HG02870 (cell line): ENCODE data around the gene MED12L.

Experiments used
- ATAC-seq: cut with Tn5 transposase; IDR thresholded peaks from one replicate; pipeline ENCODE4 v1.9.1; 2021; ENCODE audit warnings: mild to moderate bottlenecking, moderate library complexity; ENCODE audit not compliant: unreplicated experiment

MED12L gene

DNA sequence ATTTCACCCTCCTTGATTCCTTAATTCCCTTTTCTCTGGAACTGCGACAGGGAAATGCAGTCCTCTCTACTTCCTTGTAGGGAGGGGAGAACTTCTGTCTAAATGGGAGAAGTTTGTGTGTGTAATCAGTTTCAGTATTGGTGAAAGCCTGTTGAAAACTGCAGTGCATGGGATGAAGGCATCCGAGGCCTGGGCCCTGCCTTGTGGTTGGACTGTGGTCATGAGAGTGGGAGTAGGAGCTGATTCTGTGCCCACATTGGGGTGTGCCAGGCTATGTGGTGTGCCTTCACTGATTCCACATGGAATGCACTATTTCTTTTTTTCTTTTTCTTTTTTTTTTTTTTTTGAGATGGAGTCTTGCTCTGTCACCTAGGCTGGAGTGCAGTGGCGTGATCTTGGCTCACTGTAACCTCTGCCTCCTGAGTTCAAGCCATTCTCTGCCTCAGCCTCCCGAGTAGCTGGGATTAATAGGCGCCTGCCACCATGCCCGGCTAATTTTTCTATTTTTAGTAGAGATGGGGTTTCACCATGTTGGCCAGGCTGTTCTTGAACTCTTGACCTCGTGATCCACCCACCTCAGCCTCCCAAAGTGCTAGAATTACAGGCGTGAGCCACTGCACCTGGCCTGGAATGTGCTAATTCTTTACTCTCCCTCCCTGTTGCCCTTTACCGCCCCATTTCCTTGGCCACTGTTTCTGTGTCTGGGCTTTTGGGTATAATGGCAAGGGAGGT lies 84.7 kb downstream of the MED12L start:
- ATAC-seq, result peak; percentile 30

DNA sequence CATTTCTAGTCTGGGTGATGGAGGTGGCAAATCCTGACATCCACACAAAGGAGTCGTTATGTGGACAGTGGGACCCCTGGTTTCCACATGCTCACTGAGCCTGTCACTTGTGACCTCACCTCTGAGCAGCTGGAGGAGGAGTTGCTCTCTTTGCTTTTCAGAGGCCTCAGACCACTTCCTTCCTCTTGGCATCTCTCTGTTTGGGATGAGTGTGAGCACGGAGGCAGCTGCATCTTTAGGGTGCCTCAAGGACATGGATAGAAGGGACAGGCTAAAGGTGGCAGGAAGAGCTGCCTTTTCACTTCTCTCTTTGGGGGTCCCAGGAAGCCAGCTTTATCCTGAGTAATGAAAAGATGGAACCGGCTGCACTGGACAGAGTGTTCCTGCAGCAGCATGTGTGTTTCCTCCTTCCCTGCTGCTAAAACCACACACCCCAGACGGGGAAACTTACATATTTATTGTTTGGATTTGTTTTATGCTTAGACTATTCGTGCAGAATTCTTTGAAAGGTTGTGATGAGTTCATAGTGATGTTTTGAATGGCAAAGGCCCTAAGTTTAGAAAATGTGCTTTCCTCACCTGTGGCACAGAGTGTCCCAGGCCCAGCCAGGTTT lies 85.8 kb downstream of the MED12L start:
- ATAC-seq, result peak; percentile 45

DNA sequence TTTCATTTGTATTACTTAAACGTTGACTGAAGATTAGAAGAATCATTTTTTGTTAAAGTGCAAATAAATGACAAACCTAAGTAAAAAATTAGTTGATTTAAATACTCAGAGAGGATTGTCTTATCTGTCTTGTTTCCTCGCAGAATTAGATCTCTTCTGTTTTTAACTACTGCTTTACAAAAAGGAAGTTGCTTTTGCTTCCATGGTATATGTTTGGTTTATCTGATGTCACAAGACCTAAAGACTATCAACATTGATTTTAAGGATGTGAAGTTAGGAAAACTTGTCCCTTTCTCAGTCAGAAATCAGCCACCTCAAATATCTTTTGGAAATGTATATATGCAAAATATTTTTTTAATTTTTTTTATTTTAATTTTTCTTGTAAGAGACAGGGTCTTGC lies 88.9 kb downstream of the MED12L start:
- no peak for ATAC-seq

DNA sequence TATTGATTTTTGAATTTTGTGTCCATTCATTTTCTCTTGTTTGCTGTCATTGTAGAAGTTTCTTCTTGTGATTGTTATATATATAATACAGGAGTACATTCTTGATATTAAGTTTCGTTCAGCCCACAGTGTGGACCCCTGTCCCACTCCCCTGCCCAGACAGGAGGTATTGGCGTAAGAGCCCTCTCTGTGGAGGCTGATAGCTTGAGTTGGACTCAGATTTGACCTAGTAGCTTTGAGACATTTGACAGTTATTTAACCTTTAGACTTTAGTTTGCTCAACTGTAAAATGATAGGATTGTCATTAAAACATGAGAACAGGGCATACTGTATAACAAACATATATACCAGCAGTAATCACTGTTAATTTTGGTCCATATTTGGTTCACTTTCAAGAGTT lies 90.5 kb downstream of the MED12L start:
- no peak for ATAC-seq

DNA sequence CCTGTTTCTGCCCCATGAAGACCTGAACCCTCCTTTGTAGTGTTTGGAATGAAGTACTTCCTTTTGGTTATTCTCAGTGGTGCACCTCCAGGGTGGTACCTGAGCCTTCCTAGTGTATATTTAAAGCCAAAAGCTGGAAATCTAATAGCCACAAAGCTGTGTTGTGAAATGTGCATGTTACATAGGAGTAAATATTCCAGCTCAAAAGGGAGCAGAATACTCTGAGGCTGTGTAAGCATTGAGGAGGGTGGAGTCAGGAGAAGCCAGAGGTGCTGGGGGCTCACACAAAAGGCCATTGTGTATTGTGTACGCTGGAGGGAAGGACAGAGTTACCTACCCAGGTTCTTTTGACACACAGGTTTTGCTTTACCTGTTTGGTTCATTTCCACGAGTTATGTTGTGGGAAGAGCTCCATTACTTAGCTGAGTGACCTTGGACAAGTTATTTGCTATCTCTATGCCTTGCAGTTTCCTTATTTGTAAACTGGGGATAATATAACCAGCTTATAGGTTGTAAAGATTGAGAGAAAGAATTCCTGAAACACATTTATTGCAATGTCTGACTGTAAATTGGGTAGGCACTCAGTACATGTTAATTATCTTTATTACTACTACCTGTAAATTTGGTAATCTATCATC lies 92.9 kb downstream of the MED12L start:
- no peak for ATAC-seq

DNA sequence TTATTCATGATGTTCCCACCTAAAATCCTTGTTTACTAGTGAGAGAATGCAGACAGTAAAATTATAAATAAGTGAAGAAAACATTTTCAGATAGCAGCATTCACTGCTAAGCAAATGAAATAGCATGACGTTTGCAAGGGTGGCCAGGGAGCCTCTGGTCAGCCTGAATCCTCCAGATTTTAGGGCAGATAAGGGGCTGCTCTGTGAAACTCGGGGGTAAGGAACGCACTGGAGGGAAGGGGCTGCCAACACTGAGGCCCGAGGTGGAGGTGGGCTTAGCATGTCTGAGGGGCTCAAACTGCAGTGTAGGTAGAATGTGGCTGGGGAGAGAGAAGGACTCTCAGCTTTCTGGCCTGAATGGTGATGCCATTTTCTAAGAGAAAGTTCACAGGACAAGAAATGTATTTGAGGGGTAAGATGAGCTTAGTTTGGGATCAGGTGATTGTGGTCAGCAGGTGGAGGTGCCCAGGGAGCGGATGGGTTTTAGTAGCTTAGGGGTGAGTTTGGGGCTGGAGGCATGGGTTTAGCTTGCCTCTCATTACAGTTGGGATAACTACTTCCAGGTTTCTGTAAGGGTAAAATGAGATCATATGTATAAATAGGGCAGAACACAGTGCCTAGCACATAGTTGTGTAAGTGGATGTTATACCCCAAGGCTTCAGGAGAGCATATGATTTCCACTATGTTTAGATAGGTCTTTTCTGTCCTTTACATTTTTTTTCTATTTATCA lies 97.0 kb downstream of the MED12L start:
- ATAC-seq, result no peak

DNA sequence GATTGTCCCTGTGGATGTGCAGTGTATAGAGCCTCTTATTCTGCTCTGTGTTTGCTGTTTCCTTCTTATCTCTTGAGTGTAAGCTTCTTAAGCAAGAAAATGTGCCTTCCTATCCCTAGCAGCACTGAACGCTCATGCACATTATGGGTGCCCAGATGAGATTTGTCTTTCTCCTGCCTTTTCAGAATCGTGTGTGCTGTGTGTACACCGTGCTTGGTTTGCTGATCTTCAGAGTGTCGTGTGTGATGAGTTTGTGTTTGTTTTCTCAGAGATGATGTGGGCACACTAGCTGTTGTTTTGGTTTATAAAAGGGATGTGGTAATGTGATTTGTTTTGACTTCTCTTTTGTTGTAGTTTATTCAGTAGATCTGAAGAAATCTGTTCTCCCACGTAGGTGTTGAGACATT lies 97.8 kb downstream of the MED12L start:
- ATAC-seq, result no peak

DNA sequence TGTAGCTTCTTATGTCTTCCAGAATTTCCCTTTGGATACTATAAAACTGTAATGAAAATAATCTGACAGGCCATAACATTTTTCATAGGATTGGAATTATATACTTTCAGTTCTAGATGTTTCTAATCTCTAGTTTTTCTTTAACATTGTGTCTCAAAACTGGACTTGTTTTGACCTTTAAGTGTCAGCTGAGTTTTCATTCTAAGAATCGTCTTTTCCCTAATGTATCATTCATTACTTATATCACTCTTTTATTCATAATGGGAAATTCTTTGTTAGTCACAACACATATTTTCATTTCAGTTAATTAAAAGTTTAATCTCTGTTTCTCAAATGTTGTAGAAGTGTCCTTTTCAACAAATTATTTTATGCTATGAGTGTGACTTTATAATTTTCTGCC lies 105.6 kb downstream of the MED12L start:
- no peak for ATAC-seq

DNA sequence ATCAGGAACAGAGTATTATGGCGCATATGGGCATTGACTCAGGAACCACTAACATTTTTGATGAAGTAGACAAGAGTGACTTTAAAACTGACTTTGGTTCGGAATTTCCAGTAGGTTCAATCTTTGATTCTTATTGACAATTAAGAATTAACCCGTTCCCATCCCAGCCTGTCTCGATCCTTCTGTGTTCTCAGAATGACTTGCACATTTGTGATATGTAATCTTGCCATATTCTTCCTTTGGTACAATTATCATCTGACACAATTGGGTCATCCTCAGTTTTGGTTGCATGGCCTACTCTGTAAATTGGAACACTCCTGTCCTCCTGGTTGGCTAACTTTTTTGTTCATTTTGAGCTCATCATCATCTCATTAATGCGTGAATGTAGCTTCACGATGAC lies 107.1 kb downstream of the MED12L start:
- ATAC-seq, result no peak

DNA sequence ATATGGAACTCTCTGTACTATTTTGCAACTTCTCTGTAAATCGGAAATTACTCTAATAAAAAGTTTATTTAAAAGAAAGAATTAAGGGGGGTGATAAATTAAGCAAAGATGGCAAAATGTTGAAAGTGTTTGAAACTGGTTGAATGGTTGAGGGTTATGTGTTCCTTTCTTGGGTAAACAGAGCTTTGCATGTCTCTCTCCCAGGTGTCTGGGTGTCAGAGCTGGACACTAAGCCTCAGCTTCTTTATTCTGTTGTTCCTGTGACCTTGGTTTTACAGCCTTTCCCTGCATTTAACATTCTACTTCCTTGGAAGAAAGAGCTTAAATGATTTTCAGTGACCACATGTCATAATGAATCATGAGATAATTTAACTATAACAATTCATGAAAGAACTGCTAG lies 110.4 kb downstream of the MED12L start:
- ATAC-seq, result no peak

DNA sequence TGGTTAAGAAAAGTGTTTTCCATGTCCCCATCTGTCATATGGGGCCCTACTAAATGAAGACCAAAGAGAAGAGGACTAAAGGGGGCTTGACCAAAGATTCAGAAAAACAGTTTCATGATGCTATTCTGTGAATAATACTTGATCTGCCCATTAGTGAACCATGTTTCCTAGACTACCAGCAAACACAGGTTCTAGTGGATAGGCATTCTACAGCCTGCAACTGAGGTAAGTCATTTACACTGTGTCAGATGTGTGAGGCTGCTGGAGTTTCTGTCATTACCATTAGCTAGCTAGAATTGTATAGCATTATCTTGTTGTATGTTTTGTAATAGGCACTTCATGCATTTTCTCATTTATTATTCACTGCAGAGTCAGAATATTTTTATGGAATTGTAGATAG lies 111.0 kb downstream of the MED12L start:
- no peak for ATAC-seq

DNA sequence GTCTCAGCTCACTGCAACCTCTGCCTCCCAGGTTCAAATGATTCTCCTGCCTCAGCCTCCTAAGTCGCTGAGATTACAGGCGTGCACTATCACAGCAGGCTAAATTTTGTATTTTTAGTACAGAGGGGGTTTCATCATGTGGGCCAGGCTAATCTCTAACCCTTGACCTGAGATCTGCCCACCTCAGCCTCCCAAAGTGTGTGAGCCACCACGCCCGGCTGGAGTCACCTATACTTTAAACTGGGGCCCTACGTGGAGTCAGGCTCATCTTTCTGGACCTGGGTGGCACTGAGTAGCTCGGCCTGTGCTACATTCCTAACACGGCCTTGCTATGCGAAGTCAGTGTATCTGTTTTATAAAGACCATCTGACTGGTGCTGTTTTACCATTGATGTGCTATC lies 111.8 kb downstream of the MED12L start:
- no peak for ATAC-seq

DNA sequence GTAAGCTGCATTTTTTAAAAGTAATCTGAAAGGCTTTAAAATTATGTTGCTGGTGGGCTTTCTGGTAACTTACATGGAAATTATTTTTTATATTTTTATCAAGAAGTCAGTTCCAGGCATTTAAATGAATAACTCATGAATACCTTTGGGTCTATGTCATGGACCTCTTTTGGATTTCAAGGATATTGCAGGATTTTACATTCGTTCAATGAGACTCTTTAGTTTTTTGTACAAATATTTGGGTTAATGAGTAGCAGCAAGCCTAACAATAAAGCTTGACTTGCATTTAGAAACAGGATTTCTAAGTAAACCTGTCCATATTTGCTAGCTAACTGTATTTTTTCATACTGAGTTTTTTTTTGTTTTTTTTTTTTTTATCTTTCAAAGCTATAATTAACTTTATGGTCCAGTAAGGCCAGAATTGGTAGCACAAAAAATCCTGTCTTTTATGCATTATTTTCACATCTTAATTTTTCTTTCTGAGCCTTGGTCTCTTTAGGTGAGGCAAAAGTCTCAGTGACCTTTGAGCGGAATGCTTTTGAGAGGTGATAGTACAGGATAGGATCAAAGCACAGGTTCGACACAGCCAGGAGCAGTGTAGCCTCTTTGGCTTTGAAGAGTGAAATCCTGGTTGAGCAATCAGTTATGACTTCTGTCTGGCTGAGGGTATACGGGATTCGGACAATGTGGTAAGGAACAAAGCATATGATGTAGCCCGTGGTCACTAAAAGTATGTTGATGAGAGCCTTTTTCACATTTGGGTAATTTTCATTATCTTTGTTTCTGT lies 112.7 kb downstream of the MED12L start:
- no peak for ATAC-seq

DNA sequence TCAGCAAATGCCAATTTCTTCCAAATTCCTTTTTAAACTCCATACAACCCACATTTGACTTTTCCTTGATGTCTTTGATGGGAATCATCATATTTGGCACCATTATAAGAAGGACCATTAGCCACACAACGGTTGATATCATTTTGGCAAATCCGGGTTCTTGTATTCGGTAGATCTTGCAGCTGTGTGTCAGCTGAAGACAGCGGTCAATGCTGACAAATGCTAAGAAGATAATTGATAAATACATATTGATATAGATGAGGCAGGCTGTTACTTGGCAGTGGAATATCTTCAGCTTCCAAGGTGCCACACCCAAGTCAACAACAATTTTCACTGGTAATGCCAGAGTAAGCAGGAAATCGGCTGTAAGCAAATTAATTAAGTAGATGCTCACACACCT lies 113.4 kb downstream of the MED12L start:
- ATAC-seq, result no peak

DNA sequence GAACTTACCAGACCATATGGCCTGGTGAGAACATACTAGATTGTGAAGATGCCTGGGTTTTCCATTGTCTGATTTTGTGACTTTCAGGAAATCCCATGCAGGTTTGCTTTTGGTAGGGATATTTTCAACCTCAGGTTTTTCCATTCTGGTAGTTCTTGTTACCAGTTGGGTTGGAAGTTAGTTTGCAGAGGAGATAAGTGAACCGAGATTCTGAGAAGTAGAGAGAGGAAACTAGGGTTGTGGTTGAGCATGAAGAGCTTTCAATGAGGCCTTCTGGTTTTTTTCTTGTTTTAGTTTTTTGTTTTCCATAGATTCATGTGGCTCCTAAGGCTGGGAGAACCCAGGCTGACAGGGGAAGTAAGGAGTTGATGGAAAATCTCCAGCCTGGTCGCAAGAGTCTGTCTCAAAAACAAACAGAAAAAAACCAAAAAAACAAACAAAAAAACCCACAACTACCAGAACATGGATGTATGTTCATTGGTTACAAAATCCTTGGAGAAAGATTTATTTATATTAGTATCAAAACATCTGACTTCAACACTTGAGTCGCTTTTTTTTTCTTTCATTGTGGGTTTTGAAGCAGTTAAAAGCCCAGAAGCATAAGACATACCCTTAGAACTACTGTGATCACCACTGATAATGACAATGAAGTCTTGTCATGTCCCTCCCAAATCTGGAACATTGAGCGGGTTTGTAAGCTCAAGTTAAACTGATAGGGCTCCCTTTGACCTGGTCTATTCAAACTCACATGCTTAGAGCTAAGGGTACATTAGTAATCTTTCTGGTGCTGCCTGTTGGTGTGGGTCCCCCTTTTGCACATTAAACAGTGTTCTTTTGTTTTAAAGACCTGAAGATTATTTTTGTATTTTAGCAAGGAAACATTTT lies 114.3 kb downstream of the MED12L start:
- no peak for ATAC-seq

DNA sequence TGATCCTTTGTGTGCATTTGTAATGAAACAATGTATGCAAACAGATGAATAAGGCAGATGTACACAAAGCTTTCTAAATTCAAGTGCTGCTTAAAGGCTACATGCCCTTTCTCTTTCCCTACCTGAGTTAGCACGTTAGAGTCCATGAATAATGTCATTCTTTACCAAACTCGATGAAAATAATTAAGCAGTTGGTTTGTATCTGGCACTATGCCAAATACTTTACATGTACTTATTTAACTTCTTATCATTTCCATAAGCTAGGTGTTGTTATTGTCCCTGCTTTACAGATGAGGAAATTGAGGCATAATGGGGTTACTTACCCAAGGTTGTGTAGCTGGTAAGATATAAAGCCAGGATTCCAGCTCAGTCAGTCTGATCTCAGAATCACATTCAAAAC lies 115.1 kb downstream of the MED12L start:
- ATAC-seq, result no peak

DNA sequence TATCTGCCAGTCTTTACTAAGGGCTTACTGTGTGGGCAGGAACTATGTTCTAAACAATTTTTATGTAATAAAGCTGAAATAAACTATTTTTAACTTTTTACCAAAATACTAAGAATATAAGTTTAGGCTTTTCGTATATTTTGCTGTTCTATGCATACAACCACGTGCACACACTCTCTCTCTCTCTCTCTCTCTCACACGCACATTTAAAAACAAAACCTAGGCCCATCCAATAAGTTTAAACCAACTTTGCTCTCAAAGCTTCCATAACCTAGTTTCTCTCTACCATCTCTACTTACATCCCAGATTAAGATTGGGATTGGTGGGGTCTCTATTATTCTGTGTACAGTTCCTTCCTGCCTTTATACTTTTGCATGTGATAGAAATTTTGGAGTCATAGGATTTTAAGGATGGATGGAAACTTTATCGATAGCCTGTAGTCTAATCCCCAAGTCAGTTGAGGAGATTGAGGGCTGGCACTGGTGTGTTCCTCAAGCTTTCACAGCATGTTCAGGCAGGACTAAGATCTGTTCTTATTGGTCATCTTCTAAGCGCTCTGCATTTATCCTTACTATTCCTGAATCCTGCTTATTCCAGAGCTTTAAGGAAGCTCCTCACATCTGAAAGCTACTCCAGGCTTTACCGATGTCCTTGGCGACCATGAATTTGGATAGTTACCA lies 115.7 kb downstream of the MED12L start:
- ATAC-seq, result no peak

DNA sequence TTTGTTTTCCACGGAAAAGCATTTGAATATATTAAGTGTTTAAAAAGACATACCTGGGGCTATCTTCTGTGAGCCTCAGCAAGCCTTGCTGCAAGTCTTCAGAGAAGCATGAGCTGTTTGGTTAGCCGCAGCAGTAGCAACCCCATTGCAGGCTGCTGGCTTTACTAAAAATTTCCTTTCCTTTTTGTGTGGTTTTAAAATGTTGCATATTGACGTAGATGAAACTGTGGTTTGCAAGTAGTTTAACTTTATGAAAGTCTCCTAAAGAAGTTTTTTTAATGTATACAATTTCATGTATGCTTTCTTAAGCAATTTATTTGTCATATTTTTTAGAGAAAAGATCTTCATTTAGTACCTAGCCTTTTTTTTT lies 117.6 kb downstream of the MED12L start, which contains the start of gene GPR171:
GPR171 (minus strand) TSS at position 166 of the 370 bp plus-strand sequence. CDS start 3,830 bp downstream, outside the sequence.
- peak; percentile 96 for ATAC-seq
